Retinal pigment epithelial cell (primary cell): ENCODE measurements around the gene EEF1AKMT2.
"Not testable (repeated sequence)": the region's sequence is repeated elsewhere in the genome, so short reads cannot be mapped to it uniquely, and the experiment has no call there.

Source experiments
- DNase-seq: peaks from one replicate; pipeline ENCODE4 v3.0.0-alpha.2; 2010; ENCODE audit warnings: low read depth
- H3K4me3 ChIP-seq: 2 replicates; pipeline ENCODE4 v1.5.1; 2011; ENCODE audit warnings: mild to moderate bottlenecking, low read length, control low read depth, moderate library complexity
- TF ChIP-seq, protein P1 (sequence below): conservative IDR thresholded peaks from 2 replicates; pipeline ENCODE4 v1.5.1; 2011; ENCODE audit warnings: low read depth, low read length, control low read depth, inconsistent platforms

EEF1AKMT2 gene

GRCh38 chr10:124756156-124756903, 35.4 kb downstream of the EEF1AKMT2 start:
- no peak for DNase-seq
- TF ChIP-seq, protein P1, sequence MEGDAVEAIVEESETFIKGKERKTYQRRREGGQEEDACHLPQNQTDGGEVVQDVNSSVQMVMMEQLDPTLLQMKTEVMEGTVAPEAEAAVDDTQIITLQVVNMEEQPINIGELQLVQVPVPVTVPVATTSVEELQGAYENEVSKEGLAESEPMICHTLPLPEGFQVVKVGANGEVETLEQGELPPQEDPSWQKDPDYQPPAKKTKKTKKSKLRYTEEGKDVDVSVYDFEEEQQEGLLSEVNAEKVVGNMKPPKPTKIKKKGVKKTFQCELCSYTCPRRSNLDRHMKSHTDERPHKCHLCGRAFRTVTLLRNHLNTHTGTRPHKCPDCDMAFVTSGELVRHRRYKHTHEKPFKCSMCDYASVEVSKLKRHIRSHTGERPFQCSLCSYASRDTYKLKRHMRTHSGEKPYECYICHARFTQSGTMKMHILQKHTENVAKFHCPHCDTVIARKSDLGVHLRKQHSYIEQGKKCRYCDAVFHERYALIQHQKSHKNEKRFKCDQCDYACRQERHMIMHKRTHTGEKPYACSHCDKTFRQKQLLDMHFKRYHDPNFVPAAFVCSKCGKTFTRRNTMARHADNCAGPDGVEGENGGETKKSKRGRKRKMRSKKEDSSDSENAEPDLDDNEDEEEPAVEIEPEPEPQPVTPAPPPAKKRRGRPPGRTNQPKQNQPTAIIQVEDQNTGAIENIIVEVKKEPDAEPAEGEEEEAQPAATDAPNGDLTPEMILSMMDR: no peak

GRCh38 chr10:124755581-124755980, 36.1 kb downstream of the EEF1AKMT2 start:
- H3K4me3 ChIP-seq: no peak overlapping the region
- no peak for DNase-seq
- TF ChIP-seq, protein P1: no peak

More at GRCh38 chr10:124756156-124756903, 35.4 kb downstream of the EEF1AKMT2 start:
- no peak overlapping the region for H3K4me3 ChIP-seq

DNA sequence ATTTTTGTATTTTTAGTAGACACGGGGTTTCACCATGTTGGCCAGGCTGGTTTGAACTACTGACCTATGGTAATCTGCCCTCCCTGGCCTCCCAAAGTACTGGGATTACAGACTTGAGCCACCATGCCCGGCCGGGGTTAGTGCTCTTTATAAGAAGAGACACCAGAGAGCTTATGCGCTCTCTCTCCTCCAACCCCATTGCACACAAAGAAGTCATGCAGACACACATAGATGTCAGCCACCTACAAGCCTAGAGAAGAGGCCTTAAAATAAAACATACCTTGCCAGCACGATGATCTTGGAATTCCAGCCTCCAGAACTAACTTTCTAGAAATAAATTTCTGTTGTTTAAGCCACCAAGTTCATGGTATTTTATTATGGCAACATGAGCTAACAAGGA, 37.5 kb downstream of the EEF1AKMT2 start:
- no peak for DNase-seq
- TF ChIP-seq, protein P1: no peak
- no peak overlapping the region for H3K4me3 ChIP-seq

DNA sequence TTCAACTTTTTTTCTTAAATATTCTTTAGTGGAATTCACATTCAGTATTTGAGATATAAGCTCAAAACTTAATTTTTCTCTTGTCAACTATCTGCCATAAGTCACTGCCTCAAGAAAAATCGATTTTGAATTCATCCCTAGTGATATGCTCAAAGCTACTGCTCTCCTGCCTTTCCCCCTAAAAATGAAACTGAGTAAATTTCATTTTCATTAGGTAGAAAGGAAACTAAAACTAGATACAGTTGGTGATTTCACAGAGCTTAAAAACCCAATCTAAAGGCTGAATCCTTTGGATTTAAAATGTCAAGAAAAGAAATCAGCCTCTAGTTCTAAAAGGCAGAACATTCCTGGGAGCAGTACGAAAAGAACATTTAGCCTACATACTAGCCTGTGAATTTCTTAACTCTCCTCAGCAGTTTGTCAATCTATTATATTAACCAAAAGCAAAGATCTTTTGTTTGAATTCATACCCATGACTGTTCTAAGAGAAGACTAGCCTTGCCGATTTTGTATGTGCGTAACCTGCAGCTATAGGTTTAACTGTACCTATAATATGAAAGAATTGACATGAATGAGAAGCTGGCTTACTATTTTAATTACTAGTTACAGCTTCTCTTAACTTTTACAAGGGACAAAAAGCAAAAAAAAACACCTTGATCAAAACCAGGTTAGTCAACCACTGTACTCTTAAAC, 42.6 kb downstream of the EEF1AKMT2 start:
- no peak for DNase-seq
- TF ChIP-seq, protein P1: no peak
- no peak overlapping the region for H3K4me3 ChIP-seq

DNA sequence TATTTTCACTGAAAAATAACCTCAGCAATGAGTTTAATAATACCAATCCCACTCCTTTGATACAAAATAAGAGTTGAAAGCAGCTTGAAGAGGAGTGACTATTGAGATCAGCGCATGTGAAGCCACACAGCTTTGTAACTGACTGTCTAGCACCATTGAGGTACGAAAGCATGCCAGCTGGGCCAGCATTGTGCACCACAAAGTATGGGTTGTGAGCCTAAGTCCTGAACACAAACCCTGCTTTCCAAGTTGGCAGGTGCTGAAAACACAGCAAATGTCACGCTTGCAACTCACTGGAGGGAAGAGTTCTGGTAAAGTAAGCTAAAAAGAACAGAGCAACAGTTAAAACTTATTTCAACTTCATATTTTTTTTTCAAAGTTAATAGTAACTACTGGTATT, 43.5 kb downstream of the EEF1AKMT2 start:
- no peak for DNase-seq
- no peak overlapping the region for H3K4me3 ChIP-seq
- TF ChIP-seq, protein P1: no peak

GRCh38 chr10:124747745-124748144, 43.9 kb downstream of the EEF1AKMT2 start:
- TF ChIP-seq, protein P1: no peak
- no peak for DNase-seq
- no peak overlapping the region for H3K4me3 ChIP-seq

DNA sequence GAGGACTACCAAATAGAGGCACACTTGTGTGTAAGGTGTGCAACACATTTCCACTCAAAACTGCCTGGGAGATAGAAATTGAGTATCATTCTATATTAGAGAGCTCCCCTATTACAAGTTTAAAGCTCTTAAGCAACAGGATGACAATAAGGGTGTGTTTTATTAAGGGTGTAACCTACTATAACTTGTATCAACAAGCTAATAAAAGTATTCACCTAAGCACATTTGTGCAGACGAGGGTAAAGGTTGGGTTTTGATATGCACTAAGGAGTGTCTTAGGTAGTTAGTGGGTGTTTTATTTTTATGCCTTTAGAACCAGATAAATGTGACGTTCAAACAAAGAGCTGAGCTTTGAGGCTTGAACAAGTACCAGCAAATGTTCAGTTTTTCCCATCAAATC, 44.7 kb downstream of the EEF1AKMT2 start:
- DNase-seq: no peak
- TF ChIP-seq, protein P1: no peak
- no peak overlapping the region for H3K4me3 ChIP-seq

DNA sequence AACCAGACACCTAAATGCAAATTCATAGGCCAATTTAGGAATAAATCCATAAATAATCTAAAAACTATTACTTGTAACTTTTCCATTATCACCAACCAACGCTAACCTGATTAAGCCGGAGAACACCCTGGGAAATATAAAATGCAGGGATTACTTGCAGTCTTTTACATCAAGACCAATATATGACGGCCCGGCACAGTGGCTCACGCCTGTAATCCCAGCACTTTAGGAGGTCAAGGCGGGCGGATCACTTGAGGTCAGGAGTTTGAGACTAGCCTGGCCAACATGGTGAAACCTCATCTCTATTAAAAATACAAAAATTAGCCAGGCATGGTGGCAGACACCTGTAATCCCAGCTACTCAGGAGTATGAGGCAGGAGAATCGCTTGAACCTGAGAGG, 45.2 kb downstream of the EEF1AKMT2 start:
- DNase-seq, H3K4me3 ChIP-seq: not testable (repeated sequence)
